ENCODE data around the gene PKD1. TPM values are rescaled to one million over a fixed set of nuclear protein-coding genes. Genes with fewer than 3 reads are reported as not detected.
"Not testable (repeated sequence)": the region's sequence is repeated elsewhere in the genome, so short reads cannot be mapped to it uniquely, and the experiment has no call there.

Gene PKD1
- total RNA-seq, 1 experiment from 2014 or later, result 14.1 TPM

GRCh38 chr16:2150418-2151187, 14.9 kb upstream of the PKD1 start:
- DNase-seq (ENCODE audit: low spot score), result peak; percentile 70

GRCh38 chr16:2149630-2150417, 14.1 kb upstream of the PKD1 start:
- no peak for DNase-seq (ENCODE audit: low spot score)

GRCh38 chr16:2148714-2149629, 13.3 kb upstream of the PKD1 start:
- DNase-seq (ENCODE audit: low spot score), result no peak

- peak; percentile 91 for DNase-seq (ENCODE audit: low spot score)
Observed at GRCh38 chr16:2147981-2148671, 12.4 kb upstream of the PKD1 start, which contains the start of gene RAB26. RAB26 (plus strand) TSS chr16:2148625; CDS start chr16:2148784, 159 bp downstream.

GRCh38 chr16:2147378-2147777, 11.7 kb upstream of the PKD1 start:
- DNase-seq (ENCODE audit: low spot score), result no peak

GRCh38 chr16:2145843-2146242, 10.1 kb upstream of the PKD1 start:
- DNase-seq (ENCODE audit: low spot score), result no peak

GRCh38 chr16:2143878-2144485, 8.3 kb upstream of the PKD1 start:
- peak; percentile 3 for DNase-seq (ENCODE audit: low spot score)

GRCh38 chr16:2142942-2143877, 7.5 kb upstream of the PKD1 start:
- peak; percentile 6 for DNase-seq (ENCODE audit: low spot score)

GRCh38 chr16:2135071-2135470, 627 bp downstream of the PKD1 start:
- not testable (repeated sequence) for DNase-seq (ENCODE audit: low spot score)

- DNase-seq (ENCODE audit: low spot score), result not testable (repeated sequence)
Observed at GRCh38 chr16:2133797-2134196, 1.9 kb downstream of the PKD1 start.

GRCh38 chr16:2129890-2130447, 5.7 kb downstream of the PKD1 start:
- not testable (repeated sequence) for DNase-seq (ENCODE audit: low spot score)

- not testable (repeated sequence) for DNase-seq (ENCODE audit: low spot score)
Observed at GRCh38 chr16:2129251-2129650, 6.4 kb downstream of the PKD1 start.

GRCh38 chr16:2127630-2128280, 7.9 kb downstream of the PKD1 start:
- DNase-seq (ENCODE audit: low spot score), result peak; percentile 72

GRCh38 chr16:2126928-2127556, 8.7 kb downstream of the PKD1 start:
- DNase-seq (ENCODE audit: low spot score), result not testable (repeated sequence)

GRCh38 chr16:2126161-2126743, 9.4 kb downstream of the PKD1 start:
- not testable (repeated sequence) for DNase-seq (ENCODE audit: low spot score)

- DNase-seq (ENCODE audit: low spot score), result not testable (repeated sequence)
Observed at GRCh38 chr16:2125609-2126008, 10.1 kb downstream of the PKD1 start.

- peak; percentile 87 for DNase-seq (ENCODE audit: low spot score)
Observed at GRCh38 chr16:2124694-2125444, 10.8 kb downstream of the PKD1 start.

Measured in H4 (cell line).